Suppressor macrophage (primary cell): ENCODE results near the gene ZNF74.
"Not testable (repeated sequence)": the region's sequence is repeated elsewhere in the genome, so short reads cannot be mapped to it uniquely, and the experiment has no call there.

Experiments used
- DNase-seq, 4 experiments: peaks; one replicate each; pipeline ENCODE4 v3.0.0-alpha.2; 2020 to 2022
- total RNA-seq, 17 experiments: gene quantifications; one replicate each; lab custom pipeline; 2026; ENCODE audit warnings: mixed read lengths in 6 of 17, inconsistent platforms in 3 of 17; lab: John Stamatoyannopoulos, UW

Gene ZNF74
- 0.59 to 8.4 (median 3.3) reads per million in 17 experiments for total RNA-seq

DNA sequence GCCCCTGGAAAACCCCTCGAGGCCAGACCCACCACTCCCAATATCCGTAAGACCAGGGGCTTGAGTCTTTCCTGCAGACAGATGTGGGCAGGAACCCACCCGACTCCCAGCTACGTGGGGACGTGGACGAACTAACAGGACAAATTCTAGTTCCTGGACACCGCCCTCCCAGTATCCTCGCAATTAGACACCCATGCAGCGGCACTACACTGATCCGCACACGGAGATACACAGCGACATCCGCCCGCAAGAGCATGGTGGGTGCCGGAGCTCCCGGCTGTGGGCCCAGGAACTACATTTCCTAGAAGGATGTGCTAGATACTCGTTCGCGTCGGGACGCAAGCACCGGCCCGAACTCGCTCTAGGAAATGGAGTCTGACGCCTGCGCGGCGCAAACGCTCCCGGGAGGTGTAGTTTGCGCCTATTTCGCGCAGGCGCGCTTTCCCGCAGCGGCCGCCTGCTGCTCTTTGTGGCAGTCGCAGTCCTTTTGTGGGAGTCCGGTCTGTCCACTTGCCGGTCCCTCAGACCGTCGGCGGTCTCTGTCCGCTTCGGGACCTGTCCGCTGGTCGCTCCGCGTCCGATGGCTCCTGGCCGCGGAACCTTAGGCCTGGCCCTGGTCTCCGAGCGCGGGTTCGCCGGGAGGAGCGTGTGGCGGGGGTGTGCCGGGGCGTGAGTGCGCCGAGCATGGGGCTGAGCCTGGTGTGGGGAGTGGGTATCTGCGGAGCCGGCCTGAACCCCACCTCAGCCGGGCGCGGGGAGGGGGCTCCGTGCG lies at the start of gene ZNF74:
Gene ZNF74, plus strand, starts transcription at position 447 of the 772 bp plus-strand sequence. CDS start 478 bp downstream, outside the sequence.
- peak; percentile 92 to 97 (median 96) for DNase-seq

- DNase-seq: not testable (repeated sequence)
Observed at GRCh38 chr22:20346553-20346952, 47.4 kb upstream of the ZNF74 start.

- DNase-seq: not testable (repeated sequence)
Observed at GRCh38 chr22:20352536-20352935, 41.4 kb upstream of the ZNF74 start.

DNA sequence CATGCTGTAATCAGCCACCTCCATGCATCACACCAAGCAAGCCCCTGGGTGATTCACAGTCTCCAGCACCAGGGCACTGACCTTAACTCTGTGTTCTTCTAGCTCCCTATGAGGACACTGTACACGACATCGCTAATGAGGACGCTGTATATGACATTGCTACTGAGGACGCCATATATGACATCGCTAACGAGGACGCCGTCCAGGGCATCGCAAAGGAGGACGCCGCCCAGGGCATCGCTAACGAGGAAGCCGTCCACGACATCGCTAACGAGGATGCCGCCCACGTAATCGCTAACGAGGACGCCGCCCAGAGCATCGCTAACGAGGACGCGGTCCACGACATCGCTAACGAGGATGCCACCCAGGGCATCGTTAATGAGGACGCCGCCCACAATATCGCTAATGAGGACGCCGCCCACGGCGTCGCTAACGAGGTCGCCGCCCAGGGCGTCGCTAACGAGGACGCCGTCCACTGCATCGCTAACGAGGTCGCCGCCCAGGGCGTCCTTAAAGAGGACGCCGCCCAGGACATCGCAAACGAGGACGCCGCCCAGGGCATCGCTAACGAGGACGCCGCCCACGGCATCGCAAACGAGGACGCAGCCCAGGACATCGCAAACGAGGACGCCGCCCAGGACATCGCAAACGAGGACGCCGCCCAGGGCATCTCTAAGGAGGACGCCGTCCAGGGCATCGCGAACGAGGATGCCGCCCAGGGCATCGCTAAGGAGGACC lies 39.5 kb upstream of the ZNF74 start:
- DNase-seq: no peak

DNA sequence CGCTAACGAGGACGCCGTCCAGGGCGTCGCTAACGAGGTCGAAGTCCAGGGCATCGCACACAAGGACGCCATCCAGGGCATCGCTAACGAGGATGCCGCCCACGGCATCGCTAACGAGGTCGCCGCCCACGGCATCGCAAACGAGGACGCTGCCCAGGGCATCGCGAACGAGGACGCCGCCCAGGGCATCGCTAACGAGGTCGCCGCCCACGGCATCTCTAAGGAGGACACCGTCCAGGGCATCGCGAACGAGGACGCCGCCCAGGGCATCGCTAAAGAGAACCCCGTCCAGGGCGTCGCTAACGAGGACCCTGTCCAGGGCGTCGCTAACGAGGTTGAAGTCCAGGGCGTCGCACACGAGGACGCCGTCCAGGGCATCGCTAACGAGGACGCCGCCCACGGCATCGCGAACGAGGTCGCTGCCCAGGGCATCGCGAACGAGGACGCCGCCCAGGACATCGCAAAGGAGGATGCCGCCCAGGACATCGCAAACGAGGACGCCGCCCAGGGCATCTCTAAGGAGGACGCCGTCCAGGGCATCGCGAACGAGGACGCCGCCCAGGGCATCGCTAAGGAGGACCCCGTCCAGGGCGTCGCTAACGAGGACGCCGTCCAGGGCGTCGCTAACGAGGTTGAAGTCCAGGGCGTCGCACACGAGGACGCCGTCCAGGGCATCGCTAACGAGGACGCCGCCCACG lies 37.9 kb upstream of the ZNF74 start:
- DNase-seq: not testable (repeated sequence)

DNA sequence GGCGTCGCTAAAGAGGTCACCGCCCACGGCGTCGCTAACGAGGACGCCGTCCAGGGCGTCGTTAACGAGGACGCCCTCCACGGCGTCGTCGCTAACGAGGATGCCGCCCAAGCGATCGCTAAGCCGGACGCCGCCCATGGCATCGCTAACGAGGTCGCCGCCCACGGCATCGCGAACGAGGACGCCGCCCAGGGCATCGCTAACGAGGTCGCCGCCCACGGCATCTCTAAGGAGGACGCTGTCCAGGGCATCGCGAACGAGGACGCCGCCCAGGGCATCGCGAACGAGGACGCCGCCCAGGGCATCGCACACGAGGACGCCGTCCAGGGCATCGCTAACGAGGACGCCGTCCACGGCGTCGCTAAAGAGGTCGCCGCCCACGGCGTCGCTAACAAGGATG lies 37.0 kb upstream of the ZNF74 start:
- DNase-seq: not testable (repeated sequence)

DNA sequence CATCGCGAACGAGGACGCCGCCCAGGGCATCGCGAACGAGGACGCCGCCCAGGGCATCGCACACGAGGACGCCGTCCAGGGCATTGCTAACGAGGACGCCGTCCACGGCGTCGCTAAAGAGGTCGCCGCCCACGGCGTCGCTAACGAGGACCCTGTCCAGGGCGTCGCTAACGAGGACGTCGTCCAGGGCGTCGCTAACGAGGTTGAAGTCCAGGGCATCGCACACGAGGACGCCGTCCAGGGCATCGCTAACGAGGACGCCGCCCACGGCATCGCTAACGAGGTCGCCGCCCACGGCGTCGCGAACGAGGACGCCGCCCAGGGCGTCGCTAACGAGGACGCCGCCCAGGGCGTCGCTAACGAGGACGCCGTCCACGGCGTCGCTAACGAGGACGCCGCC lies 36.0 kb upstream of the ZNF74 start:
- not testable (repeated sequence) for DNase-seq

GRCh38 chr22:20358503-20359239 lies 35.3 kb upstream of the ZNF74 start:
- not testable (repeated sequence) for DNase-seq

DNA sequence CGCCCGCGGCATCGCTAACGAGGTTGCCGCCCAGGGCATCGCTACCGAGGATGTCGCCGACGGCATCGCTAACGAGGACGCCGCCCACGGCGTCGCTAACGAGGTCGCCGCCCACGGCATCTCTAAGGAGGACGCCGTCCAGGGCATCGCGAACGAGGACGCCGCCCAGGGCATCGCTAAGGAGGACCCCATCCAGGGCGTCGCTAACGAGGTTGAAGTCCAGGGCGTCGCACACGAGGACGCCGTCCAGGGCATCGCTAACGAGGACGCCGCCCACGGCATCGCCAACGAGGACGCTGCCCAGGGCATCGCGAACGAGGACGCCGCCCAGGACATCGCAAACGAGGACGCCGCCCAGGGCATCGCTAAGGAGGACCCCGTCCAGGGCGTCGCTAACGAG lies 33.7 kb upstream of the ZNF74 start:
- DNase-seq: not testable (repeated sequence)

GRCh38 chr22:20360866-20361751 lies 32.8 kb upstream of the ZNF74 start:
- peak in 1 of 4 experiments; percentile 4 for DNase-seq

DNA sequence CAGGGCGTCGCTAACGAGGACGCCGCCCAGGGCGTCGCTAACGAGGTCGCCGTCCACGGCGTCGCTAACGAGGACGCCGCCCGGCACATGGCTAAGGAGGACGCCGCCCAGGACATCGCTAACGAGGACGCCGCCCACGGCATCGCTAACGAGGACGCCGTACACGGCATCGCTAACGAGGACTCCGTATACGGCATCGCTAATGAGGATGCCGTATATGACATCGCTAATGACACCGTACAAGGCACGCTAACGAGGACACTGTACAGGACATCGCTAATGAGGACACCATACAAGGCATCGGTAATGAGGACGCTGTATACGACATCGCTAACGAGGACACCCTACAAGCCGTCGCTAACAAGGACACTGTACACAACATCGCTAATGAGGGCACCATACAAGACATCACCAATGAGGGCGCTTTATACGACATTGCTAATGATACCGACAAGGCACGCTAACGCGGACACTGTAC lies 32.2 kb upstream of the ZNF74 start:
- not testable (repeated sequence) for DNase-seq

DNA sequence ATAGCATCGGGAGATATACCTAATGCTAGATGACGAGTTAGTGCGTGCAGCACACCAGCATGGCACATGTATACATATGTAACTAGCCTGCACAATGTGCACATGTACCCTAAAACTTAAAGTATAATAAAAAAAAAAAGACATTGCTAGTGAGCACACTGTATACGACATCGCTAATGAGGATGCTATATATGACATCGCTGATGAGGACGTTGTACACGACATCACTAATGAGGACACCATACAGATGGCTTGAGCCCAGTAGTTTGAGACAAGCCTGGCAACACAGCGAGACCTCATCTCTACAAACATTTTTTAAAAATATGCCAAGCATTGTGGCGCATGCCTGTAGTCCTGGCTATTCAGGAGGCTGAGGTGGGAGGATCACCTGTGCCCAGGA lies 31.5 kb upstream of the ZNF74 start:
- peak in 1 of 4 experiments; percentile 17 for DNase-seq

DNA sequence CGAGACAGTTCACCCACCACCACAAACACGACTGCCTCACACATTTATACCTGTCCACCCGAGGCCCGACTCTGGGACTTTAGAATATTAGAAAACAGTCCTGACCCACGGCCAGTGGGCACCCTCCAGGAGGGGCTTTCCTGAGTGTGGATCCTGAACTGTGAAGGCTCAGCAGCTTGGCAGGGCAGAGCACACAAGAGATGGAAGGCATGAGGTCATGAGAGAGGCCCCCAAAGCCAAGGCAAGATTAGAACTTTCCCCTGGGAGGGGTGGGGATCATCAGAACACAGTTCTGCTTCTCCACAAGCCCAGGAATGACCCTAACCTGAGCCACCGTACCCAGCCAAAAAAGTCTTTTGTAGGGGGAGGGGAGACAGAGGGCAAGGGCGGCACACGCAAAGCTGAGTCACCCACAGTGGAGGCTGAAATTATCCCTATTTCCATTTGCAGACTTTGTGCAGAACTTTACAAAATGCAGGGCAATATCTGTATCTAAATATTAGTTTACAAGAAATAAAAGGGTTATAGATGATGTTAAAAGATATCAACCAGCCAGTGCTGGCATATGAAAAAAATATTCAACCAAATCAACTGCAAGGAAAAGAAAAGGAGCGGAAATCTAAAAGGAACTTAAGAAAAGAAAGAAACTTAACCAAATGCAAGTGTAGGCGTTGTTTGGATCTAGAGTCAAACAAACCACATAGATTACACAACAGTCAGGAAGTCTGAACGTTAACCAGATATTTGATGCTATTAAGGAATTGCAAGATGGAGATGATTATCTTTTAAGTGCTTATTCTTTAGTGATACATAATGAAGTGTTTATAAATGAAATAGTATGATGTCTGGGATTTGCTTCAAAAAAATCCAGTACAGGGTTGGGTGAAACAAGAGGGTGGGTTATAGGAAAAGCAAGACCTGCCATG lies 29.4 kb upstream of the ZNF74 start:
- DNase-seq: peak; percentile 13 to 47 (median 33)

DNA sequence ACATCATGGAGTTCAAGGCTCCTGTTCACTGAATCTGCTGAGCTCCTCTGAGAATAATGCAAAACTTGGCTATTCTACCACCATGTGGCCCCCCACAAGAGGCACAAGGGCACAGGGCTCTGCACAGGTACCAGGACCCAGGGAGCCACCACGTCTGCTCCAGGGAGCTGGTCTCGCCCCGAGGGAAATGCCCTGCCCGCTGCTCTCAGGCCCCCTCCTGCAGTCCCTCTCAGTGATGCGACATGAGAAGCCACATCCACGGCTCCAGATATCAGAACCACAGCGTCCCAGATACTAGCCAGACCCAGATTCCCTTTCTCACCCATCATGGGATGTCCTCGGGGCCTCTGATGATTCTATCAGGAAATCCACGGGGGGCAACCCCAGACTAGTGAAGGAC lies 27.1 kb upstream of the ZNF74 start:
- not testable (repeated sequence) for DNase-seq

GRCh38 chr22:20368875-20369274 lies 25.1 kb upstream of the ZNF74 start:
- not testable (repeated sequence) for DNase-seq

DNA sequence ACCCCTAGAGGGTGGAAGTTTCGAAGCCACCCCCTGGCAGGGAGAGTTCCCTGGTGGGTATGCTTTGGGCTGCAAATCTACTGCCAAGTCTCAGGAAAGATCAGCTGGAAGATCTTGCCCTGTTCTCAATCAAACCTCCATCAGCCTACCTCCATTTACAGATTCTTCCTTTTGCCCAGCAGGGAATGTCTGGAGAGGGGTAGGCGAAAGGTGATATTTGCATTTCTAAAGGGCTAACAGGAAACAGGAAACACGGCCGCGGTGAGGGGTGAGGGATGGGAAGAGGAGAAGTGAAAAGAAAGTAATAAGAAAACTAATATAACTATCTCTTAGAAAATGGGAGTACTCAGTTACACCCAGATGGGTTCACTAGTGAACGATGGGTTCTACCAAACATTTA lies 22.3 kb upstream of the ZNF74 start:
- DNase-seq: not testable (repeated sequence)

- DNase-seq: peak in 2 of 4 experiments; percentile 8 to 19
Observed at GRCh38 chr22:20372406-20372854, 21.5 kb upstream of the ZNF74 start.

GRCh38 chr22:20373195-20373706 lies 20.7 kb upstream of the ZNF74 start:
- DNase-seq: not testable (repeated sequence)

DNA sequence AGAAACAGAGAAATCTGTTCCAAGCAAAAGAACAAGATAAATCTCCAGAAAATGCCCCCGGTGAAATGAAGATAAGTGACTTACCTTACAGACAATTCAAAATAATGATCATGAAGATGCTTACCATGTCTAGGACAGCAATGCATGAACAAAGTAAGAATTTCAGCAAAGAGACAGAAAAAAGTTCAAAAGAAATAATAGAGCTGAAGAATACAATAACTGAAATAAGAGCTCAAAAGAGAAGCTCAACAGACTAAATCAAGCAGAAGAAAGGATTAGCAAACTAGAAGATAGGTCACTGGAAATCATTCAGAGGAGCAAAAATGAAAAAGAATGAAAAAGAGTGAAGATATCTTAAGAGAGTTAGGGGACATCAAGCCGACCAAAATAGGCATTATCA lies 19.8 kb upstream of the ZNF74 start:
- not testable (repeated sequence) for DNase-seq
